GM12878 (cell line): ENCODE results near the gene LRIG2. TPM values are rescaled to one million over a fixed set of nuclear protein-coding genes. Genes with fewer than 3 reads are reported as not detected.

Experiments
- ATAC-seq: fragments of 200-7000 bp; cut with Tn5 transposase; 3 replicates; pipeline ENCODE4 v1.9.1; 2020; ENCODE audit warnings: mild to moderate bottlenecking, moderate library complexity
- BruUV-seq: library from RNA; stranded (reverse); fragments of 400-500 nt; replicated peaks from 2 replicates; lab custom pipeline; 2021; lab: Mats Ljungman, UMichigan
- CTCF ChIA-PET: fragments of 300-600 bp; sonication (Branson Sonifier 250); formaldehyde crosslinking; extraction: SDS; loops from one replicate; lab custom pipeline; 2021; ENCODE audit warnings: inconsistent platforms; lab: Yijun Ruan, JAX
- POLR2A ChIA-PET: fragments of 350-600 bp; formaldehyde crosslinking; extraction: SDS; loops from one replicate; lab custom pipeline; 2021; ENCODE audit warnings: inconsistent platforms; lab: Charles Lee
- RAD21 ChIA-PET: fragments of 300-600 bp; sonication (Branson Sonifier 250); formaldehyde crosslinking; loops from one replicate; lab custom pipeline; 2023; ENCODE audit warnings: antibody characterized with exemption; ENCODE audit not compliant: unreplicated experiment; lab: Charles Lee
- SMC1A ChIA-PET: fragments of 300-600 bp; sonication (Branson Sonifier 250); formaldehyde crosslinking; loops from one replicate; lab custom pipeline; 2023; ENCODE audit not compliant: unreplicated experiment, uncharacterized antibody; lab: Charles Lee
- DNase-seq: peaks from one replicate; pipeline ENCODE4 v3.0.0-alpha.2; 2011; ENCODE audit warnings: low read depth, low spot score
- FAIRE-seq: peaks from 3 replicates; lab custom pipeline; 2011; peaks lifted over from hg19 to GRCh38; lab: Jason Lieb, UNC
- H2AFZ ChIP-seq: 2 replicates; pipeline ENCODE4 v1.6.0; 2011; ENCODE audit warnings: low read depth, low read length, control low read depth; ENCODE audit not compliant: control insufficient read depth
- H3K27ac ChIP-seq: 2 replicates; pipeline ENCODE4 v1.5.1; 2011; ENCODE audit warnings: control low read depth; ENCODE audit not compliant: control insufficient read depth, insufficient read depth
- H3K27me3 ChIP-seq, 2 experiments: replicated peaks in 1 of 2; 2 replicates each; pipeline versions ENCODE4 v1.6.0 to v1.6.1; 2011; ENCODE audit warnings: low read length in 1 of 2; ENCODE audit not compliant: control insufficient read depth in 2 of 2, insufficient read depth in 2 of 2
- H3K36me3 ChIP-seq, 2 experiments: 2 replicates each; pipeline ENCODE4 v1.5.1; 2011; ENCODE audit warnings: low read length in 1 of 2; ENCODE audit not compliant: control insufficient read depth in 2 of 2, insufficient read depth in 2 of 2
- H3K4me1 ChIP-seq: 2 replicates; pipeline ENCODE4 v1.6.1; 2011; ENCODE audit warnings: mild to moderate bottlenecking, low read length, moderate library complexity, mixed read lengths; ENCODE audit not compliant: control insufficient read depth, insufficient read depth
- H3K4me2 ChIP-seq: 2 replicates; pipeline ENCODE4 v1.6.0; 2011; ENCODE audit warnings: control low read depth; ENCODE audit not compliant: control insufficient read depth, insufficient read depth
- H3K4me3 ChIP-seq: fragments of 200-600 bp; sonication (generic); 2 replicates; pipeline ENCODE4 v1.5.1; 2016
- H3K79me2 ChIP-seq: 2 replicates; pipeline ENCODE4 v1.6.0; 2011; ENCODE audit warnings: low read length; ENCODE audit not compliant: control insufficient read depth, insufficient read depth
- H3K9ac ChIP-seq: 2 replicates; pipeline ENCODE4 v1.8.0; 2011; ENCODE audit warnings: low read length, control low read depth, mixed read lengths; ENCODE audit not compliant: control insufficient read depth, insufficient read depth
- H3K9me3 ChIP-seq: replicated peaks from 3 replicates; pipeline ENCODE4 v1.5.1; 2011; ENCODE audit warnings: mild to moderate bottlenecking, low read length; ENCODE audit not compliant: control insufficient read depth, insufficient read depth
- H4K20me1 ChIP-seq: 2 replicates; pipeline ENCODE4 v1.6.0; 2011; ENCODE audit not compliant: control insufficient read depth, insufficient read depth
- CBFB ChIP-seq: IDR thresholded peaks from 2 replicates; pipeline ENCODE4 v1.6.1; 2016; ENCODE audit warnings: antibody characterized with exemption, low read depth
- CHD2 ChIP-seq: IDR thresholded peaks from 2 replicates; pipeline ENCODE4 v1.6.1; 2011; ENCODE audit warnings: low read depth, low read length, improper control_type of control experiment, borderline replicate concordance
- ETV6 ChIP-seq, 2 experiments: fragments of 450-650 bp in 1 of 2; IDR thresholded peaks in 1 of 2; conservative IDR thresholded peaks in 1 of 2; 2 replicates each; pipeline ENCODE4 v1.6.1; 2014; ENCODE audit warnings: antibody characterized with exemption in 1 of 2, borderline replicate concordance in 1 of 2, low read depth in 1 of 2, mild to moderate bottlenecking in 1 of 2, moderate library complexity in 1 of 2
- EZH2 ChIP-seq: IDR thresholded peaks from 2 replicates; pipeline ENCODE4 v1.6.1; 2012; ENCODE audit warnings: low read depth, mild to moderate bottlenecking, control low read depth, inconsistent platforms, low read length, borderline replicate concordance; ENCODE audit not compliant: control insufficient read depth
- FOXK2 ChIP-seq: fragments of 450-650 bp; IDR thresholded peaks from 2 replicates; pipeline ENCODE4 v1.6.1; 2017; ENCODE audit warnings: mild to moderate bottlenecking, moderate library complexity
- HDAC6 ChIP-seq: fragments of 200-600 bp; sonication (generic); IDR thresholded peaks from one replicate; pipeline ENCODE4 v1.8.0; 2017; ENCODE audit warnings: antibody characterized with exemption; ENCODE audit not compliant: unreplicated experiment
- IKZF1 ChIP-seq: fragments of 450-650 bp; conservative IDR thresholded peaks from 2 replicates; pipeline ENCODE4 v1.6.1; 2017; ENCODE audit warnings: antibody characterized with exemption, mild to moderate bottlenecking
- MEF2B ChIP-seq: fragments of 450-650 bp; IDR thresholded peaks from 2 replicates; pipeline ENCODE4 v1.6.1; 2018; ENCODE audit warnings: mild to moderate bottlenecking, moderate library complexity; ENCODE audit not compliant: partially characterized antibody, poor library complexity, severe bottlenecking
- NR2C2 ChIP-seq: IDR thresholded peaks from 2 replicates; pipeline ENCODE4 v1.6.1; 2011; ENCODE audit warnings: borderline replicate concordance, low read depth; ENCODE audit not compliant: control insufficient read depth, insufficient read length
- PML ChIP-seq: IDR thresholded peaks from 2 replicates; pipeline ENCODE4 v1.6.1; 2012; ENCODE audit warnings: low read length, inconsistent platforms
- RBBP5 ChIP-seq: fragments of 200-600 bp; sonication (generic); conservative IDR thresholded peaks from 2 replicates; pipeline ENCODE4 v1.6.1; 2016
- SIX5 ChIP-seq: IDR thresholded peaks from 2 replicates; pipeline ENCODE4 v1.6.1; 2011; ENCODE audit warnings: mild to moderate bottlenecking, low read depth, low read length, moderate library complexity; ENCODE audit not compliant: severe bottlenecking
- SPI1 ChIP-seq: IDR thresholded peaks from 2 replicates; pipeline ENCODE4 v1.6.1; 2011; ENCODE audit warnings: low read depth, mild to moderate bottlenecking, low read length, moderate library complexity, borderline replicate concordance; ENCODE audit not compliant: insufficient read depth
- ZNF207 ChIP-seq: fragments of 450-650 bp; IDR thresholded peaks from 2 replicates; pipeline ENCODE4 v1.6.1; 2014; ENCODE audit warnings: antibody characterized with exemption, mild to moderate bottlenecking, borderline replicate concordance
- ZNF217 ChIP-seq: fragments of 450-650 bp; IDR thresholded peaks from 2 replicates; pipeline ENCODE4 v1.6.1; 2017; ENCODE audit warnings: antibody characterized with exemption, mild to moderate bottlenecking
- WGBS: methylation state at CpG from one replicate; pipeline ENCODE4 v1.1.6; 2016; ENCODE audit warnings: low lambda C conversion rate; ENCODE audit not compliant: insufficient replicate concordance, insufficient coverage; ENCODE audit errors: missing lambda C conversion rate; 5-methylcytosine and 5-hydroxymethylcytosine counted together
- in situ Hi-C: fragments of 300-500 bp; cut with MboI; formaldehyde crosslinking; loops from 9 replicates; pipeline ENCODE4 v1.14.3; 2018; ENCODE audit warnings: mixed read lengths
- intact Hi-C: fragments of 100-400 bp; cut with micrococcal nuclease; formaldehyde crosslinking; loops from one replicate; pipeline ENCODE4 v1.14.2; 2022; ENCODE audit not compliant: unreplicated experiment
- polyA plus RNA-seq, 11 experiments: library from polyadenylated mRNA; depleted of rRNA in 4 of 11; unstranded in 6 of 11; stranded (reverse) in 5 of 11; fragments of >200 nt; fragmentation: Nextera tagmentation in 4 of 11; fragmentation: Illumina TruSeq in 1 of 11; extraction: Ambion mirVana in 4 of 11; extraction: Trizol in 1 of 11; gene quantifications; 1 replicate in 1 of 11; 2 replicates in 10 of 11; pipeline versions ENCODE4 v1.2.1 to v1.2.3, GENCODE V29; 2011 to 2016; ENCODE audit warnings: inconsistent platforms in 2 of 11, missing spikeins in 2 of 11, low read depth in 1 of 11
- total RNA-seq, 4 experiments: library from RNA; depleted of rRNA in 3 of 4; stranded (reverse); fragments of >200 nt in 3 of 4; fragmentation: Illumina TruSeq in 1 of 4; extraction: Trizol in 1 of 4; gene quantifications; 2 replicates each; pipeline versions ENCODE4 v1.2.1 to v1.2.3, GENCODE V29; 2013 to 2021
- TF ChIP-seq, protein P1 (sequence below): IDR thresholded peaks from 2 replicates; pipeline ENCODE4 v1.6.1; 2011; ENCODE audit warnings: mild to moderate bottlenecking, low read depth, low read length, moderate library complexity; ENCODE audit not compliant: insufficient replicate concordance
- TF ChIP-seq, protein P2 (sequence below): IDR thresholded peaks from 2 replicates; pipeline ENCODE4 v1.6.1; 2012; ENCODE audit warnings: low read length, inconsistent platforms
- TF ChIP-seq, protein P3 (sequence below): fragments of 450-650 bp; IDR thresholded peaks from 2 replicates; pipeline ENCODE4 v1.6.1; 2017; ENCODE audit warnings: antibody characterized with exemption, mild to moderate bottlenecking, moderate library complexity

Gene LRIG2
- total and polyA plus RNA-seq, 10 of the 15 experiments (the other 5 are each of a cell fraction or from before 2014, with no cell fraction given), result 0.77 to 11.8 (median 5.1) TPM

DNA sequence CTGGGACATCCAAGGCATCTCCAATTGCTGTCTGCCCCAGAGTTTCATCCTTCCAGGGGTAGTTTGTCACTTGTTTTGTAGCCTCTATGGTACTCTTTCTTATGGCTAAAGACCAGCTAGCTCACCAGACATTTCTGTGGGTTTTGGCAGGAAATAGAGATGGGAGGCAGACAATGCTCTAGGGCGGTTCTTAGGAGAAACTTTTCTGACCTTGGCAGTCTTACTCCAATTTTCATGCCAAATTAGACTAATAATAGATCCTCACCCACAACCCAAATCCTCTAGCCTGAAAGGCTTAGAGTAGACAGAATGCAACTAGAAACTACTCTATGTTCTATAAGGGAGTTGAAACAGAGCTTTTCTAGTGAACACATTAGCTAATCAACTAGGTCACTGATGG lies 69.8 kb downstream of the LRIG2 start:
- in situ Hi-C loops, result loop anchor here (5.0 kb wide), 2 partner anchors 315 to 540 kb away; no protein-coding TSS in a partner anchor
- no peak overlapping the region for H3K4me2 ChIP-seq
- no peaks in the 10 kb centered on the region for H3K27me3 ChIP-seq
- ChIA-PET SMC1A (interaction anchor here (0.6 to 5.6 kb wide), 7 partner anchors 9 to 537 kb away, joined by 3 to 37 read pairs (median 3); no protein-coding TSS in a partner anchor), CTCF (interaction anchor here (1.2 to 5.4 kb wide), 6 partner anchors 9 to 534 kb away, joined by 3 to 43 read pairs (median 10); partner anchors contain the start of gene PPM1J), RAD21 (interaction anchor here (1.1 to 1.8 kb wide), 2 partner anchors 36 to 310 kb away, joined by 3 to 4 read pairs; no protein-coding TSS in a partner anchor), POLR2A (interaction anchor here (0.5 kb wide), 1 partner anchor 64 kb away, joined by 3 read pairs; no protein-coding TSS in a partner anchor)
- intact Hi-C loops, result loop anchor here (5.0 kb wide), 1 partner anchor 250 kb away; the partner anchor contains the start of gene MAGI3
- H3K4me1 ChIP-seq, result peaks cover 3% of the 10 kb centered on the region
- no peaks in the 10 kb centered on the region for H3K36me3 ChIP-seq
- no peaks in the 10 kb centered on the region for H3K9me3 ChIP-seq
- no peak for DNase-seq
- no peak overlapping the region for H3K4me3 ChIP-seq
- no peak for ATAC-seq
- no peak for TF ChIP-seq CBFB
- TF ChIP-seq, protein P1, sequence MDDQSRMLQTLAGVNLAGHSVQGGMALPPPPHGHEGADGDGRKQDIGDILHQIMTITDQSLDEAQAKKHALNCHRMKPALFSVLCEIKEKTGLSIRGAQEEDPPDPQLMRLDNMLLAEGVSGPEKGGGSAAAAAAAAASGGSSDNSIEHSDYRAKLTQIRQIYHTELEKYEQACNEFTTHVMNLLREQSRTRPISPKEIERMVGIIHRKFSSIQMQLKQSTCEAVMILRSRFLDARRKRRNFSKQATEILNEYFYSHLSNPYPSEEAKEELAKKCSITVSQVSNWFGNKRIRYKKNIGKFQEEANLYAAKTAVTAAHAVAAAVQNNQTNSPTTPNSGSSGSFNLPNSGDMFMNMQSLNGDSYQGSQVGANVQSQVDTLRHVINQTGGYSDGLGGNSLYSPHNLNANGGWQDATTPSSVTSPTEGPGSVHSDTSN, result no peak
- TF ChIP-seq SPI1, result no peak
- no peak for TF ChIP-seq PML
- TF ChIP-seq FOXK2, result no peak
- no peak for TF ChIP-seq EZH2
- TF ChIP-seq, protein P2, sequence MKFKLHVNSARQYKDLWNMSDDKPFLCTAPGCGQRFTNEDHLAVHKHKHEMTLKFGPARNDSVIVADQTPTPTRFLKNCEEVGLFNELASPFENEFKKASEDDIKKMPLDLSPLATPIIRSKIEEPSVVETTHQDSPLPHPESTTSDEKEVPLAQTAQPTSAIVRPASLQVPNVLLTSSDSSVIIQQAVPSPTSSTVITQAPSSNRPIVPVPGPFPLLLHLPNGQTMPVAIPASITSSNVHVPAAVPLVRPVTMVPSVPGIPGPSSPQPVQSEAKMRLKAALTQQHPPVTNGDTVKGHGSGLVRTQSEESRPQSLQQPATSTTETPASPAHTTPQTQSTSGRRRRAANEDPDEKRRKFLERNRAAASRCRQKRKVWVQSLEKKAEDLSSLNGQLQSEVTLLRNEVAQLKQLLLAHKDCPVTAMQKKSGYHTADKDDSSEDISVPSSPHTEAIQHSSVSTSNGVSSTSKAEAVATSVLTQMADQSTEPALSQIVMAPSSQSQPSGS, result no peak
- no peak for TF ChIP-seq SIX5
- TF ChIP-seq ZNF217, result no peak
- TF ChIP-seq CHD2, result no peak
- TF ChIP-seq, protein P3, sequence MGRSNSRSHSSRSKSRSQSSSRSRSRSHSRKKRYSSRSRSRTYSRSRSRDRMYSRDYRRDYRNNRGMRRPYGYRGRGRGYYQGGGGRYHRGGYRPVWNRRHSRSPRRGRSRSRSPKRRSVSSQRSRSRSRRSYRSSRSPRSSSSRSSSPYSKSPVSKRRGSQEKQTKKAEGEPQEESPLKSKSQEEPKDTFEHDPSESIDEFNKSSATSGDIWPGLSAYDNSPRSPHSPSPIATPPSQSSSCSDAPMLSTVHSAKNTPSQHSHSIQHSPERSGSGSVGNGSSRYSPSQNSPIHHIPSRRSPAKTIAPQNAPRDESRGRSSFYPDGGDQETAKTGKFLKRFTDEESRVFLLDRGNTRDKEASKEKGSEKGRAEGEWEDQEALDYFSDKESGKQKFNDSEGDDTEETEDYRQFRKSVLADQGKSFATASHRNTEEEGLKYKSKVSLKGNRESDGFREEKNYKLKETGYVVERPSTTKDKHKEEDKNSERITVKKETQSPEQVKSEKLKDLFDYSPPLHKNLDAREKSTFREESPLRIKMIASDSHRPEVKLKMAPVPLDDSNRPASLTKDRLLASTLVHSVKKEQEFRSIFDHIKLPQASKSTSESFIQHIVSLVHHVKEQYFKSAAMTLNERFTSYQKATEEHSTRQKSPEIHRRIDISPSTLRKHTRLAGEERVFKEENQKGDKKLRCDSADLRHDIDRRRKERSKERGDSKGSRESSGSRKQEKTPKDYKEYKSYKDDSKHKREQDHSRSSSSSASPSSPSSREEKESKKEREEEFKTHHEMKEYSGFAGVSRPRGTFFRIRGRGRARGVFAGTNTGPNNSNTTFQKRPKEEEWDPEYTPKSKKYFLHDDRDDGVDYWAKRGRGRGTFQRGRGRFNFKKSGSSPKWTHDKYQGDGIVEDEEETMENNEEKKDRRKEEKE, result no peak
- no peak for TF ChIP-seq MEF2B
- TF ChIP-seq ETV6 (conservative IDR thresholded peaks at IDR 0.05 in 1 of 2, IDR thresholded peaks at IDR 0.05 in 1 of 2; ENCODE audit: borderline replicate concordance in 1 of 2, low read depth in 1 of 2), result no peak
- no peak for TF ChIP-seq NR2C2
- TF ChIP-seq IKZF1, result no peak
- no peak for TF ChIP-seq HDAC6
- no peak for TF ChIP-seq ZNF207
- no peak for TF ChIP-seq RBBP5
- no peak overlapping the region for H2AFZ ChIP-seq
- no peak overlapping the region for H3K9ac ChIP-seq
- FAIRE-seq, result no peak
- no TSS peak for BruUV-seq
- WGBS, result 22% methylated on average over 1 of the region's 1 CpG
- H3K27ac ChIP-seq, result no peak overlapping the region
- H3K79me2 ChIP-seq, result no peaks in the 10 kb centered on the region
- no peaks in the 10 kb centered on the region for H4K20me1 ChIP-seq
